ENCODE results near the gene LYRM4.

DNA sequence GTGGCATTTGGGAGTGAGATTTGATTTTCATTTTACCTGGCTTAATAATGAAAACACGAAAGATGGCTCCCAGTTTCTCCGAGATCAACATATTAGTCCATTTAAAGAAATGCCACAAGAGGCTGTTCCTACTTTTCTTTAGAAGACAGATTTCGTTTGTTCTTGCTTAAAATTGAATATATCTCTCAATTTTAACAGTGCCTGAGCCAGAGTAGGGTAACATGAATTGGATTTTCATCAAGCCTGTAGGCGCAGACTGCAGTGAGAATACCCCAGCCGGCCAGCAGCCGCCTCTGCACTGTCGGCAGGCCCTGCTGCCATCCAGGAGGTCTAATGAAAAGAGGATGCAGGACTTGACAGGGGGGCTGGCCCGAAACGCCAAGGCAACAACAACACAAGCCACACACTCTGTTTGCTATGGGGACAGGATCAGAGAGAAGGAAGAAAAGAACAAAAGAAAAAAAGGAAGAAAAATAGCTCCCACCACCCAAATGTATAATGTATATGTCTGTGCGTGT, 103.1 kb downstream of the LYRM4 start:
- TF ChIP-seq REST (IDR thresholded peaks at IDR 0.05; ENCODE audit: insufficient read depth in 1 of 2, low read depth in 2 of 2, low read length in 2 of 2) (no peak), TAF1 (IDR thresholded peaks at IDR 0.05; ENCODE audit: borderline replicate concordance, insufficient read depth, low read length) (no peak), SIN3A (IDR thresholded peaks at IDR 0.05; ENCODE audit: borderline replicate concordance, insufficient read depth, low read length) (no peak), POLR2AphosphoS5 (IDR thresholded peaks at IDR 0.05; ENCODE audit: low read depth, low read length) (no peak), FOXP2 (optimal IDR thresholded peaks at IDR 0.05; ENCODE audit: borderline replicate concordance, extremely low read depth, extremely low read length, insufficient read depth) (no peak)
